NCI-H2227 (cell line): Measurements from ENCODE around the gene RND3.

ENCODE experiments used
- DNase-seq: peaks from one replicate; lab custom pipeline; 2025; ENCODE audit not compliant: unreplicated experiment; lab: John Stamatoyannopoulos, UW

RND3 gene

GRCh38 chr2:150445398-150445797, 42.1 kb downstream of the RND3 start:
- no peak for DNase-seq

- DNase-seq = no peak
Measured at GRCh38 chr2:150442484-150442883, 45.0 kb downstream of the RND3 start.

GRCh38 chr2:150441784-150442183, 45.7 kb downstream of the RND3 start:
- DNase-seq = no peak

- no peak for DNase-seq
Measured at GRCh38 chr2:150441226-150441625, 46.2 kb downstream of the RND3 start.

GRCh38 chr2:150438654-150439053, 48.8 kb downstream of the RND3 start:
- DNase-seq = no peak

GRCh38 chr2:150438041-150438440, 49.4 kb downstream of the RND3 start:
- DNase-seq = no peak

GRCh38 chr2:150432312-150432625, 55.2 kb downstream of the RND3 start:
- no peak for DNase-seq

GRCh38 chr2:150431561-150432311, 55.7 kb downstream of the RND3 start:
- no peak for DNase-seq

- peak; percentile 85 for DNase-seq
Measured at GRCh38 chr2:150429384-150429961, 58.0 kb downstream of the RND3 start.

- DNase-seq = peak; percentile 47
Measured at GRCh38 chr2:150428641-150429040, 58.8 kb downstream of the RND3 start.

GRCh38 chr2:150427298-150427697, 60.2 kb downstream of the RND3 start:
- DNase-seq = peak; percentile 77

GRCh38 chr2:150426724-150427123, 60.7 kb downstream of the RND3 start:
- no peak for DNase-seq

GRCh38 chr2:150426315-150426714, 61.2 kb downstream of the RND3 start:
- DNase-seq = no peak

- DNase-seq = no peak
Measured at GRCh38 chr2:150425121-150425955, 62.1 kb downstream of the RND3 start.

- DNase-seq = peak; percentile 63
Measured at GRCh38 chr2:150424406-150424805, 63.1 kb downstream of the RND3 start.

GRCh38 chr2:150421126-150421651, 66.3 kb downstream of the RND3 start:
- no peak for DNase-seq

- no peak for DNase-seq
Measured at GRCh38 chr2:150418916-150419315, 68.6 kb downstream of the RND3 start.
